ENCODE results near the gene AADACL4. TPM values are rescaled to one million over a fixed set of nuclear protein-coding genes. Genes with fewer than 3 reads are reported as not detected.

The AADACL4 gene
- total RNA-seq, 2 donors from 2014 or later, result not detected

DNA sequence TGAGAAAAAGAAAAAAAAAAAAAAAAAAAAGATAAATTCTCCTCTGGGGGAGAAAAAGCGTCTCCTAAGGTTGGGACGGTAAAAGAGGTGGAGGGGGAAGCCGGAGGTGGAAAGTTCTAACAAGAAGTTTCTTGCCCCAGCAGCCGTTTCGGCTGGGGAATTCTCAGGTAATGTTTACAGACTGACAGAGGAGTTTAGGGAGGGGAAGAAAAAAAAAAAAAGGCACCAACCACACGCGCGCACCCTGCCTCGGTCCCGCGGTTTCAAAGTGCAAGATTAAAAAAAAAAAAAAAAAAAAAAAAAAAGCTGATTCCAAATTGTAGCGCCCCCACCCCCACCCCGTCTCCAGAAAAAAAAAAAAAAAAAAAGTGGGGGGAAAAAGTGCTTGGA lies 26.4 kb upstream of the AADACL4 start:
- no peak for DNase-seq (ENCODE audit: low spot score)
- TF ChIP-seq, protein P1, sequence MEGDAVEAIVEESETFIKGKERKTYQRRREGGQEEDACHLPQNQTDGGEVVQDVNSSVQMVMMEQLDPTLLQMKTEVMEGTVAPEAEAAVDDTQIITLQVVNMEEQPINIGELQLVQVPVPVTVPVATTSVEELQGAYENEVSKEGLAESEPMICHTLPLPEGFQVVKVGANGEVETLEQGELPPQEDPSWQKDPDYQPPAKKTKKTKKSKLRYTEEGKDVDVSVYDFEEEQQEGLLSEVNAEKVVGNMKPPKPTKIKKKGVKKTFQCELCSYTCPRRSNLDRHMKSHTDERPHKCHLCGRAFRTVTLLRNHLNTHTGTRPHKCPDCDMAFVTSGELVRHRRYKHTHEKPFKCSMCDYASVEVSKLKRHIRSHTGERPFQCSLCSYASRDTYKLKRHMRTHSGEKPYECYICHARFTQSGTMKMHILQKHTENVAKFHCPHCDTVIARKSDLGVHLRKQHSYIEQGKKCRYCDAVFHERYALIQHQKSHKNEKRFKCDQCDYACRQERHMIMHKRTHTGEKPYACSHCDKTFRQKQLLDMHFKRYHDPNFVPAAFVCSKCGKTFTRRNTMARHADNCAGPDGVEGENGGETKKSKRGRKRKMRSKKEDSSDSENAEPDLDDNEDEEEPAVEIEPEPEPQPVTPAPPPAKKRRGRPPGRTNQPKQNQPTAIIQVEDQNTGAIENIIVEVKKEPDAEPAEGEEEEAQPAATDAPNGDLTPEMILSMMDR (IDR thresholded peaks at IDR 0.05), result no peak
- H3K4me1 ChIP-seq, result peaks cover 0 to 69% of the 10 kb centered on the region in 2 donors

DNA sequence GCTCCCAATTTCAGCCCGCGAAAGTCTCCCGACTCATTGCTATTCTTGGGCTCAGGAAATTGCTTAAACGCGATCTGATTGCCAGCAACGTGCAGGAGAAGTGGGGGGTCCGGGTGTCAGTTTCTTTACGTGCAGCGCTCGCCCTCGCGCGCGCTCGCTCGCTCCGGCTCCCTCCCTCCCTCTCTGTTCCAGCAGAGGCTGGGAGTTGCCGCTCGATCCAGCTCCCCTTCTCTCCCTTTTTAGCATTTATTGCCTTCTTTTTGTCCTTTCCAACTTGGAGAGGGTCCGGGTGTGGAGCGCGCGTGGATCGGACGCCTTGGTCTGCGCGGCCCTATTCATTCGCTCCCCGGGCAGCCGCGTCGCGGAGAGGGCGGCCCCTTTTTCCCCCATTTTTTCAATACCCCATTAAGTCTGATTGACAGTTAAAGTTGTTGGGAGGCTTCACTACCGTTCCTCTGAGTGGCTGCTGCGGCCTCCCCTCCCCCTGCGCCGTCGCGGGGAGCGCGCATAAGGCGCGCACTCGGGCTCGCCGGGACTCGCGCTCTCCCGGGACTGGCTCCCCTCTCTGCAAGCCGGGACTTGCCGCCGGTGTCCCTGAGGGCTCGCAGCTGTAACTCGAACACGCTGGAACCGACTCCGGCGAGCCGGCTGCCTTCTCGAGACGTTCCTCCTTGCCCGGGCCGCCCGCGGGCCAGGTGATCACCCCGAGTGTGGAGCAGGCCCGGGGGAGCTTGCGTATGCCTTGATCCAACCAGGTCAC lies 25.8 kb upstream of the AADACL4 start, which contains the start of gene DHRS3:
TSS of gene DHRS3 (minus strand) at position 310 of the 760 bp plus-strand sequence. CDS start 862 bp downstream, outside the sequence.
- H3K4me3 ChIP-seq, result peak within 1 kb of the TSS; percentile 75 to 76
- H3K27ac ChIP-seq, result peak within 1 kb of the TSS; percentile 96 to 97
- TF ChIP-seq, protein P1 (IDR thresholded peaks at IDR 0.05), result no peak
- DNase-seq (ENCODE audit: low spot score), result peak; percentile 82
- H3K27me3 ChIP-seq, result no peaks in the 10 kb centered on the region
- peaks cover 0 to 75% of the 10 kb centered on the region in 2 donors for H3K4me1 ChIP-seq
- no peaks in the 10 kb centered on the region for H3K36me3 ChIP-seq
- H3K9me3 ChIP-seq, result no peaks in the 10 kb centered on the region

More for the DNA sequence above, 26.4 kb upstream of the AADACL4 start:
- Histone ChIP-seq H3K4me3 (peak overlapping the region; percentile 75 to 76), H3K27ac (peak overlapping the region; percentile 96 to 97), H3K36me3 (no peaks in the 10 kb centered on the region), H3K9me3 (no peaks in the 10 kb centered on the region), H3K27me3 (no peaks in the 10 kb centered on the region)

DNA sequence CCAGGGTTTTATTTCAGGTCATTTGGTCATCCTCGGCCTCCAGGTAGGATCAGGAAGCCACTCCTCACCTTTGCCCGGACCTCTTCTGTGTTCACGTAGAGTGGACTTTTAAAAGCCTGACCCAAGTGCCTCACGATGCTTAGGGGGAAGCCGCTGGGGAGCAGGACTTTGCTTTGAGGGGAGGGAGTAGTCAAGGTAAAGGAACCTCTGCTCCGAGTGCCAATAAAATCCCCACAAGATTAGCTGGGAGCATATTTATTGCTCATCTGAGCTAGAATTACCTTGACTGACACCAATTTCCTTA lies 25.3 kb upstream of the AADACL4 start:
- H3K4me1 ChIP-seq, result peaks cover 0 to 72% of the 10 kb centered on the region in 2 donors
- TF ChIP-seq, protein P1 (IDR thresholded peaks at IDR 0.05), result no peak

DNA sequence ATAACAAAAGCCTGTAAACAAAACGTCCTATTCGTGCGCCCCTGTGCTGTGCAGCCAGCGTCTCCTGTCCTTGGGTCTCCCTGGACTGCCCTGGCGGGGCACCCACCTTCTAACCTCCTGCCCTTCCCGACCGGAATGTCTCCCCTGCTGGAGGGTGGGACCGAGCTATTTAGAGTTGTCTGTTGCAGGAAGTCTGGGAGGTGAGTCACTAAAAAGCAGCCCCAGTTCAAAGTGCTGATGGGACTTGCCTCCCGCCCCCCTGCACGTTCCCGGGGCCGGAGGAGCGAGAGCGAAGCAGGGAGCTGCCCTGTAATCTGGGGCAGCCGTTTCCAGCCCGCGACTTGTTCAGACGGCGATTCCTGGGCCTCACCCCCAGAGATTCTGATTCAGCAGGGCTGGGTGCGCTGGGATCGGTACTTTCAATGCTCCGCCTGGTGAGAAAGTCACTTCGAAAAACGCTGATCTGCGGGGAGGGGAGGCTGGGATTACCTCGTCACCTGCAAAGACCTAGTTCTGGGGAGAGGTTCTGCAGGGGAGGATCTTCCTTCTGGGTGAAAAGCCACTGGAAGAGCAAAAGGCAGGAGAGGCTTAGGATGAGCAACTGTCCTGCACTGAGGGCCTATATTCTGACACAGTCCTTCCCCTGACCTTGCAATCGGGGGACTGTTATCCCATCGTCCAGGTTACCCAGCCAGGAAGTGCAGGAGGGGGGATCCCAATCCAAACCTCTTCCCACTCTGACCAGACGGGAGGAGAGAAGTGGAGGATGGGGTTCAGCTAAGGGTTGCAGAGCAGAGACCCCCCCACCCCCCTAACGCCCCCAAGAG lies 24.7 kb upstream of the AADACL4 start:
- H3K27ac ChIP-seq, result peak overlapping the region; percentile 96 to 97
- H3K4me1 ChIP-seq, result peaks cover 0 to 66% of the 10 kb centered on the region in 2 donors
- TF ChIP-seq, protein P1 (IDR thresholded peaks at IDR 0.05), result no peak
- H3K27me3 ChIP-seq, result no peaks in the 10 kb centered on the region
- peak overlapping the region; percentile 75 to 76 for H3K4me3 ChIP-seq
- no peaks in the 10 kb centered on the region for H3K36me3 ChIP-seq
- no peaks in the 10 kb centered on the region for H3K9me3 ChIP-seq
- DNase-seq (ENCODE audit: low spot score), result peak; percentile 90

More for the DNA sequence above, 25.3 kb upstream of the AADACL4 start:
- Histone ChIP-seq H3K27ac (peak overlapping the region; percentile 96 to 97), H3K4me3 (peak overlapping the region; percentile 75 to 76), H3K27me3 (no peaks in the 10 kb centered on the region), H3K36me3 (no peaks in the 10 kb centered on the region), H3K9me3 (no peaks in the 10 kb centered on the region)
- no peak for DNase-seq (ENCODE audit: low spot score)

DNA sequence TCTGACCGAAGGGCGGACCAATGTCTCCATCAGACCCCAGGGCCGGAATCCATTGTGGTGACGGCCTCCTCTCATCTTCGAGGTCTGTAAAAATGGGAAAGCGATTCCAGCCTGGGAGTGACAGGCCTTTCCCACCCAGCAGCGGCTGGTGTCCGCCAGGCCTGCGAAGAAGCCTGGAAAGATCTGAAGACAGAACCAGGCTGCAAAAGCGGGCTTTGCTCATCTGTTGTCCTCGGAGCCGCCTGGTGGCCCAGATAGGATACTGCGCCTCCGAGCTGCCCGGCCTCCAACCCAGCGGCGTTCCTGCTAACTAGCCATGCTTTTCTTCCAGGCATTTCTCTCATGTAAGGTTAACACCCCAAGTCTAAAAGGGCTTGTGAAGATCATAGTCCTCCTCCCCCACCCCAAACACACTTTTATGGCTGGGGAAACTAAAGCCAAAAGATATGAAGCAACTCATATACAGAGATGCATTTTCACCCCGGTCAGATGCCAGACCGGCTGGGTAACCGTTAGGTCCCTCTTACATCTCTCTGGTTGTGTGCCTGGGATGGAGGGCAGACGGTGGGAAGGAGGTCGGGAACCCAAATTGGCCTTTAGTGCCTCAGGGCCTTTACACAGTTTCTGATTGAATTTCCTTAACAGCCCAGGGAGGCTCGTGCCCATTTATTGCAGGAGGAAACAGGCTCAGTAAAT lies 23.9 kb upstream of the AADACL4 start:
- H3K9me3 ChIP-seq, result no peaks in the 10 kb centered on the region
- peak overlapping the region; percentile 75 to 76 for H3K4me3 ChIP-seq
- TF ChIP-seq, protein P1 (IDR thresholded peaks at IDR 0.05), result peak; percentile 86 to 97
- H3K36me3 ChIP-seq, result no peaks in the 10 kb centered on the region
- DNase-seq (ENCODE audit: low spot score), result peak; percentile 95
- peaks cover 0 to 58% of the 10 kb centered on the region in 2 donors for H3K4me1 ChIP-seq
- H3K27ac ChIP-seq, result peak overlapping the region; percentile 96 to 97
- no peaks in the 10 kb centered on the region for H3K27me3 ChIP-seq
